Activated T-cell treated with anti-CD3 and anti-CD28 coated beads, Interleukin-2, amount 50 U/mL, for 1 hour (primary cell): Measurements from ENCODE around the gene SEC63.
"Not testable (repeated sequence)": the region's sequence is repeated elsewhere in the genome, so short reads cannot be mapped to it uniquely, and the experiment has no call there.

Source experiments
- DNase-seq: peaks from one replicate; pipeline ENCODE4 v3.0.0-alpha.2; 2020

Gene SEC63

GRCh38 chr6:107917451-107918375 lies 40.3 kb downstream of the SEC63 start:
- DNase-seq = no peak

GRCh38 chr6:107916961-107917360 lies 41.0 kb downstream of the SEC63 start:
- not testable (repeated sequence) for DNase-seq

DNA sequence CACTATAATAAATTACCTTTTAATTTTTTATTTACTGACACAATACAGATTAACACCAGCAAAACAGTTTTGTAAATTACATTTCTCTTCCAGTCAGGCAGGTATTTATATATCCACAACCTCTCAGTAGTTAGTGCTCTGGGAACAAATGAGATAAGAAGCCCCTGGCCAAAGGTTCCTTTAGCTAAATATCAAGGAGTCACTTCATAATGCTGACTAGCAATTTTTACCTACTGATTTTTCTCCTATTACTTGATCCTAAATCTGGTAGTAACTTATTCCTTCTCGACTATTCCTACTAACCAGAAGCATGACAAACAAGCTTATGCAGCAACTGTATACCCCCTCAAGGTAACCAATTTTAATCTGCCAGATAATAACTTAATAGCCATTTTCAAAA lies 46.3 kb downstream of the SEC63 start:
- DNase-seq = no peak

- DNase-seq = no peak
These were observed 63.1 kb downstream of the SEC63 start for GRCh38 chr6:107894809-107895396.

DNA sequence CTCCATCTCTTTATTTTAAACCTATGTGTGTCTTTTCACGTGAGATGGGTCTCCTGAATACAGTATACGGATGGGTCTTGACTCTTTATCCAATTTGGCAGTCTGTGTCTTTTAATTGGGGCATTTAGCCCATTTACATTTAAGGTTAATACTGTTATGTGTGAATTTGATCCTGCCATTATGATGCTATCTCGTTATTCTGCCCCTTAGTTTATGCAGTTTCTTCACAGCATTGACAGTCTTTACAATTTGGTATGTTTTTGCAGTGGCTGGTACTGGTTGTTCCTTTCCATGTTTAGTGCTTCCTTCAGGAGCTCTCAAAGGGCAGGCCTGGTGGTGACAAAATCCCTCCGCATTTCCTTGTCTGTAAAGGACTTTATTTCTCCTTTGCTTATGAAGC lies 67.6 kb downstream of the SEC63 start:
- not testable (repeated sequence) for DNase-seq

GRCh38 chr6:107885950-107886349 lies 72.1 kb downstream of the SEC63 start:
- not testable (repeated sequence) for DNase-seq

- DNase-seq = no peak
These were observed 78.1 kb downstream of the SEC63 start for GRCh38 chr6:107879941-107880340.

GRCh38 chr6:107877968-107878367 lies 80.0 kb downstream of the SEC63 start:
- no peak for DNase-seq

DNA sequence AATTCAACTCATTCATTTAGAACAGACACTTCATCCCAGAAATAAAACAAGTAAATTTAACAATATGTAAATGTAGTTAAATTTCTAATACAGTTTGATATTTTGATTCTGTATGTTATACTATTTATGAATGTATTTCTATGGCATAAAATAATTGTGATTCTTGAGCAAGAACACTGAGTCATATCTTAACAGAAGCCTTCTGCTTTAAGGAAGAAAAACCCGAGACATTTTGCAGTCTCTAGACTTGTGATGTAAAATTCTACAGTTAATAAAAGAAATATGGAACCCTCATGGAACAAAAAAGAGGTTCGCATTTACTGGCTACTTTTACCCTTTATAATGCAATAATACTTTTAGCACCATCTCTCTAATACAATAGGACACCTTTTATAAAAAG lies 86.0 kb downstream of the SEC63 start:
- no peak for DNase-seq

DNA sequence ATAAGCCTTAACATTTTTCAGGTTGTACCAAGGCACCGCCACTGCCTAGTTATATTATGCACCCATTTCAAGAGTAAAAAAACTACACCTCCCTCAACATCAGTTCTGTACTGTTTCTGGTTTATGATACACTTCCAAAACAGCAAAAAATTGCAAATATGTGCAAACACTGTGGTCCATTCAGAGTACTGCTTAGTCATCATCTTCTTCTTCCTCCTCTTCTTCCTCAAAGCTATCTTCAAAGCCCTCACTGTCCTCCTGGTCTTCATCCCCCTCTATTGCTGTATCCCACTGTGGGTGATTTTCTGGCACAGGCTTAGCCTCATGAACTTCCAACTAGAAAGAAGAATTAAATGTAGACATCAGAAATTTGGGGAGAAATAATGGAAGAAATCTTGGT lies 86.5 kb downstream of the SEC63 start:
- DNase-seq = not testable (repeated sequence)

- DNase-seq = no peak
These were observed 87.0 kb downstream of the SEC63 start for GRCh38 chr6:107871016-107871415.

GRCh38 chr6:107870381-107870780 lies 87.6 kb downstream of the SEC63 start:
- DNase-seq = no peak

DNA sequence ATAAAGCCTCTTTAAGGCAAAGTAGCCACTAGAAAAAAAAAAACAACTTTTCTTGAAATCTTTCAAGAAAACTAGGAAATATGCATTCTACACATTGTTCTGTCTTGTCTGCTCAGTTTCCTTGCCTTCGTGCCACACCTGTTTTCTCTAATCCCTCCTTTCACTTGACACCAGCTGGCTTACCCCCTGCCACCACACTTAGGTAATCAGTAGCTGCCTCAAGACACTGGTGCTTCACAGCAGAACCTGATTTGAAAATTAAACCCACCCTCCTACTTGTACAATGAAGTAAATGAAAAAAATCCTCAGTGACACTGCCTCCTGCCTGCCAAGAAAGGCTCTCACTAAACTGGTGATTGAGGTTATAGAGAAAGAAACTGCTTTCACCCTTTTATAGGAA lies 88.1 kb downstream of the SEC63 start:
- DNase-seq = no peak

- DNase-seq = no peak
These were observed 89.0 kb downstream of the SEC63 start for GRCh38 chr6:107868867-107869611.

- DNase-seq = no peak
These were observed 90.7 kb downstream of the SEC63 start for GRCh38 chr6:107867302-107867615.

DNA sequence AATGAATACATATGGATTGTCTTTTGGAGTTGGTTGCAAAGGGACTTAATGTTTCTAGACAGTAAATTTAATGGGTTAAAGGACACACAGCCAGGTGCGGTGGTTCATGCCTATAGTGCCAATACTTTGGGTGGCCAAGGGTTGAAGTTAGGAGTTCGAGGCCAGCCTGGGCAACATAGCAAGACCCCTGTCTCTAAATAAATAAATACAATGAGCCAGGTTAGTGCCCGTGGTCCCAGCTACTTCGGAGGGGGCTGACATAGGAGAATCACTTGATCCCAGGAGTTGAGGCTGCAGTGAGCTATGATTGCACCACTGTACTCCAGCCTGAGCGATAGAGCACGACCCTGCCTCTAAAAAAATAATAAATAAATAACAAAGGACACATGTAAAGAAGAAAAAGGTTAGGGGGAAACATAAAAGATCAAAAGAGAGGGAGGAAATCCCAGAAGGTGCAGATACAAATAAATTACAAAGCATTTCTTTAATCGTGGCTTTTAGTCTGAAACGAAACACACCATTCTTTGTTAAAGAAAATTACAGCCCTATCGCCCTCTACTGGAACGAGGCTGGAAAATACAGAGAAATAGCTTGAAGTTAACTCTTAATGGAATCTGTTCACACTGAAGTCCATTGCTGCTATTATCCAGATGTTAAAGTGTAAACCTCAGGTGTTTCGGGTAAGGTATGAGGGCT lies 91.3 kb downstream of the SEC63 start:
- no peak for DNase-seq

GRCh38 chr6:107864226-107865127 lies 93.5 kb downstream of the SEC63 start:
- no peak for DNase-seq

DNA sequence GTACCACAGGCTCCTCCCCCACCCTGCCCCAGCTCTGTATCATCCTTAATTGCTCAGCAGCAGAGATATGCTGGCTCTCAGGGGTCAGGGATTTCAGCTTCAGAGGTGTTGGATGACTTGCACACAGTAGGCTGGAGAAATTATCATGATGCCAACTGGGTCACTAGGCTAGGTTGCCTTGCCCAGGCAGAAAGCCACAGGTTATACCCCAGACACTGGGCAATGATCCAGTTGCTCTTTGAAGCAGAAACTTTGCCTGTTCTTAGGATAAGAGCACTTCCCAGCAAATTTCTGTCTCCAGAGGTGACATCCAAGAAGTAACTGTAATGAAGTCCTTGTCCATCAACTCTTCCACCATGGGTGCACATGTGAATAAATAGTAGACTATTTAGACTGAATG lies 95.6 kb downstream of the SEC63 start:
- DNase-seq = no peak

DNA sequence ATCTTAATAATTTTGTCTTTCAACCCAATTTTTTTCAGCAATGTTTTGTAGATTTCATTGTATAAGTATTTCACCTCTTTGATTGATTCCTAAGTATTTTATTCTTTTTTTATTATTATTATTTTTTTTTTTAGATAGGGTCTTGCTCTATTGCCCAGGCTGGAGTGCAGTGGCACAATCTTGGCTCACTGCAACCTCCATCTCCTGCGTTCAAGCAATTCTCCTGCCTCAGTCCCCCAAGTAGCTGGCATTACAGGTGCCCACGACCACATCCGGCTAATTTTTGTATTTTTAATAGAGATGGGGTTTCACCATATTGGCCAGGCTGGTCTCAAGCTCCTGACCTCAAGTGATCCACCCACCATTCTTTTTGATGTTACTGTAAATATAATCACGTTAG lies 97.0 kb downstream of the SEC63 start:
- DNase-seq = not testable (repeated sequence)

GRCh38 chr6:107860144-107860543 lies 97.9 kb downstream of the SEC63 start:
- DNase-seq = not testable (repeated sequence)

- no peak for DNase-seq
These were observed 104.8 kb downstream of the SEC63 start for GRCh38 chr6:107853230-107853629.

- DNase-seq = no peak
These were observed 108.7 kb downstream of the SEC63 start for GRCh38 chr6:107849325-107849724.
